HG03439 (cell line): ENCODE data around the gene FAM47A.

ENCODE experiments used
- ATAC-seq: cut with Tn5 transposase; IDR thresholded peaks from one replicate; pipeline ENCODE4 v1.9.1; 2021; ENCODE audit warnings: mild to moderate bottlenecking, moderate library complexity; ENCODE audit not compliant: unreplicated experiment

The FAM47A gene

DNA sequence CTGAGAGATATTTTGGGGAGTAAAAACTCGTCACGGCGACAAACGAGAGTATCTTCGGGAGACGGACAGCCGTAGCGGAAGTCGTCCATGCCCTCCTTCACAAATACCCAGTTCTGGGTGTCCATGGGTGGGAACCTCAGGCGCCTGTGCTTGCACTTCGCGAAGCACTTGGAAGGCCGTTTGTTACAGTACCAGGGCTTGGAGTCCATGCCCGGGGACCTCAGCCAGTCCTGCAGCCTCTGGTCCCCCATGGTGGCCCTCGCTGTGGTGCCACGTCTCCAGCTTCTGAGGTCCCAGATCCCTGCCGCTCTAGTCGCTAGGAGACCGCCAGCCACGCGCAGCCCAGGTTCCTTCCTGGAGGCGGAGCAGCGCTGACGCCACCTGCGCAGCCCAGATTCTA, at the start of gene FAM47A:
Gene FAM47A (minus strand): TSS at position 287 of the 400 bp plus-strand sequence. CDS start 36 bp downstream, at position 251.
- no peak for ATAC-seq

DNA sequence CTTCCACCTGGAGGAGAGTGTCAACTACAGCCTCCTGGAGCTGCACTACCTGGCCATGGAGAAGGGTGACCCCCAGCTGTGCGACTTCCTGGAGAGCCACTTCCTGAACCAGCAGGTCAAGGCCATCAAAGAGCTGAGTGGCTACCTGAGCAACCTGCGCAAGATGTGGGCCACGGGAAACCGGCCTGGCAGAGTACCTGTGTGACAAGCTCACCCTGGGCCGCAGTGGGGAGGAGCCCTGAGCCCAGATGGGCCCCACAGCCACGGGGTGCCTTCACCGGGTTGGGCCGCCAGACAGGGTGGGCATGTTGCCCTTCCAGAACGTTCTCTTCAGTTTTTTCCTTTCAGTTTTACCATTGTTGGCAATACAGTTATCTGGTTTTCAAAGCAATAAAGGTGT, 15.2 kb upstream of the FAM47A start:
- ATAC-seq = no peak

- no peak for ATAC-seq
These were observed 14.8 kb upstream of the FAM47A start for GRCh38 chrX:34146906-34147305.

DNA sequence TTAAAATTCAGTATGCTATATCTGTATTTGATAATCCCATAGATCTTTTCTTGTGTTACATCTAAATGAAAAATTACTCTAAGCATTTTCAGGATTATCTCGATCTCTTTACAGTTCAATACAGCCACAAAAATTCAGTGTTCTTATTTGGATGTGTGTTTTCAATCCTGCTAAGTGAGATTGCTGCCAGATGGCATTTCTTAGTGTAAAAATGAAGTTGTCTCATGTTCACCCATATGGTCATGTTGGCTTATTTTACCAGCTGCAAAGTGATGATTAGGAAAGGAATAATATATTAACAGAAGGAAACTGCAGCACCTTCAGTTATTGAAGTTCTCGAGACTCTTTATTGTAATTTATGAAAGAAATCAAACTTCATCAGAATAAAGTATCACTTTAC, 12.1 kb upstream of the FAM47A start:
- no peak for ATAC-seq

DNA sequence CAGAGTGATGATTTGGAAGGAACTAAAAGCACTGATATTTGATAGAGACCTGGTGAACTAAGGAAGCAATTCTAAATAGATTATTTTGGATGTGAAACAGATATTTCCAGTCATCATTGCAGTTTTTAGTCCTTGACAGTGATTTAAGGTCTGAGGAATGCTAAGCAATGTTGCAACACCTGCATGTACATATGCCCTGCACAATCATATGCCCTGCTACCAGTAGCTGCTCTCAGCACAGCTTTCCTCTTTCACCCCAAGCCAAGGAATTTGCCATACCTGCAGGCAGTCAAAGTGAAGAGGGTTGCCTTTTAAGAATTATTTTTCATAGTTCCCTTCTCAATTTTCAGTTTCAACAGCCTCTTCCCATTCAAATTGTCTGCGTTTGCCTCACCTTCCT, 8.7 kb upstream of the FAM47A start:
- ATAC-seq = no peak

DNA sequence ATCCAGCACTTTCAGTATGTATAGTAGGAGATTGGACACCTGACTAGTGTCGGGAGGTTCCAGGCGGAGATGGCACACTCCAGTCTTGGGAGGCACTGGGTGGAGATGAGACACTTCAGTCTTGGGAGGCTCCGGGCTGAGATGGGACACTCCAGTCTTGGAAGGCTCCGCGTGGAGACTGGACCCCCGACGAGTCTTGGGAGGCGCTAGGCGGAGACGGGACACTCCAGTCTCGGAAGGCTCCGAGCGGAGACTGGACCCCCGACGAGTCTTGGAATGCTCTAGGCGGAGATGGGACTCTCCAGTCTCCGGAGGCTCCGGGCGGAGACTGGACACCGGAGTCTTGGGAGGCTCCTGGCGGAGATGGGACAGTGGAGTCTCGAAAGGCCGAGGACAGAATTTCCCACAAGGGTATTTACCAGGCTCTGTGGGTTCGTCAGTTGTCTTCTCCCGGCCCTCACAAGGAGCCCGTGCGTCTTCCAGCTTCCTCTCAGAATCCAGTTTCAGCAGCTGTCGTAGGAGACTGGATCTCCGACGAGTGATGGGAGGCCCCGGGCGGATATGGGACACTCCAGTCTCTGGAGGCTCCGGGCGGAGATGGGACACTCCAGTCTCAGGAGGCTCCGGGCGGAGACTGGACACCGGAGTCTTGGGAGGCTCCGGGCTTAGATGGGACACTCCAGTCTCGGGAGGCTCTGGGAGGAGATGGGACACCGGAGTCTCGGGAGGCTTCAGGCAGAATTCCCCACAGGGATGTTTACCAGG, 952 bp downstream of the FAM47A start:
- ATAC-seq = no peak

DNA sequence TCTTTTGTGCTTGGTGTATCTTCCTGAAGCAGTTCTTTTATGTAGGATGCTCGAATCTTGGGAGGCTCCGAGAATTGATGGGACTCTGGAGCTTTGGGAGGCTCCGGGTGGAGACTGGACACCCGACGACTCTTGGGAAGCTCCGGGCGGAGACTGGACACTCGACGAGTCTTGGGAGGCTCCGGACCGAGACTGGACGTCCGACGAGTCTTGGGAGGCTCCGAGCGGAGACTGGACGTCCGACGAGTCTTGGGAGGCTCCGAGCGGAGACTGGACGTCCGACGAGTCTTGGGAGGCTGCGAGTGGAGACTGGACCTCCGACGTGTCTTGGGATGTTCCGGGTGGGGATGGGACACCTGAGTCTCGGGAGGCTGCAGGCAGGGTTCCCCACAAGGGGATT, 1.6 kb downstream of the FAM47A start:
- ATAC-seq = no peak

- no peak for ATAC-seq
These were observed 6.1 kb downstream of the FAM47A start for GRCh38 chrX:34126011-34126410.

DNA sequence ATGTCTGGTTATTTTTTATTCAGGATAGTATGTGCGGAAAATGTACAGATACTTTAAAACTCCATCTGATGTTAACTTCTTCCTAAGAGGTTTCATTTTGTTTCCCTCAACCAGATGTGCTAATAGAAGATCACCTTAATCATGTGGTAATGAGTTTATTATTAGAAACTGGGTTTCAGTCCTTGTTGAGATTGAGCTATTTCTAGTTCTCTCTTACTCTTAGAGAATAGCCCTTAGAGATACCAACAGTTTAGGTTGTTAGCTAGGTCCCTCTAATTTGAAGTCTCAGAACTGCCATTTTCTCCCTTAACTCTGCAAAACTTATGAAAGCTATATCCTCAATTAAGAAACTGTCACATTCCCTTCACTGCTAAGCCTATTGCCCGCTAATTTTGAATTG, 13.0 kb downstream of the FAM47A start:
- no peak for ATAC-seq

GRCh38 chrX:34112459-34112858, 19.7 kb downstream of the FAM47A start:
- no peak for ATAC-seq
